Heart left ventricle (tissue), 16 donors: ENCODE measurements around the gene PPHLN1. TPM values are rescaled to one million over a fixed set of nuclear protein-coding genes. Genes with fewer than 3 reads are reported as not detected.

Source experiments
- ATAC-seq, 4 donors: fragments of 200-7000 bp; cut with Tn5 transposase; one replicate each; pipeline ENCODE4 v1.9.1; 2020 to 2022; ENCODE audit warnings: moderate library complexity in 4 of 4, mild to moderate bottlenecking in 3 of 4, moderate number of reproducible peaks in 1 of 4
- DNase-seq, 5 donors: peaks; one replicate each; pipeline ENCODE4 v3.0.0-alpha.2; 2020
- H3K27ac ChIP-seq, 12 donors: fragments of 200-600 bp; sonication (generic) in 4 of 12; one replicate each; pipeline versions ENCODE4 v1.5.0 to v1.8.0; 2016 to 2022; ENCODE audit warnings: mild to moderate bottlenecking in 2 of 12
- H3K27me3 ChIP-seq, 9 donors: fragments of 200-600 bp; sonication (generic) in 2 of 9; one replicate each; pipeline versions ENCODE4 v1.5.1 to v1.8.0; 2016 to 2022; ENCODE audit warnings: mild to moderate bottlenecking in 3 of 9
- H3K36me3 ChIP-seq, 9 donors: fragments of 200-600 bp; sonication (generic) in 2 of 9; one replicate each; pipeline versions ENCODE4 v1.5.0 to v1.8.0; 2018 to 2022; ENCODE audit warnings: mild to moderate bottlenecking in 2 of 9
- H3K4me1 ChIP-seq, 12 donors: fragments of 200-600 bp; sonication (generic) in 4 of 12; one replicate each; pipeline versions ENCODE4 v1.5.0 to v1.8.0; 2016 to 2022; ENCODE audit warnings: mild to moderate bottlenecking in 3 of 12
- H3K4me3 ChIP-seq, 12 donors: fragments of 200-600 bp; sonication (generic) in 4 of 12; one replicate each; pipeline versions ENCODE4 v1.5.0 to v1.8.0; 2017 to 2022; ENCODE audit warnings: mild to moderate bottlenecking in 9 of 12, moderate library complexity in 4 of 12
- H3K9me3 ChIP-seq, 12 donors: fragments of 200-600 bp; sonication (generic) in 4 of 12; one replicate each; pipeline versions ENCODE4 v1.5.0 to v1.8.0; 2016 to 2022; ENCODE audit warnings: mild to moderate bottlenecking in 1 of 12
- POLR2A ChIP-seq, 2 donors: fragments of 450-650 bp; IDR thresholded peaks; one replicate each; pipeline ENCODE4 v1.6.1; 2017; ENCODE audit warnings: antibody characterized with exemption in 2 of 2, mild to moderate bottlenecking in 2 of 2, moderate library complexity in 2 of 2
- WGBS, 4 donors: extraction: QIAGEN DNeasy Blood & Tissue Kit in 2 of 4; methylation state at CpG; one replicate each; pipeline versions ENCODE4 v1.1.5 to v1.1.7; 2013 to 2018; 5-methylcytosine and 5-hydroxymethylcytosine counted together
- intact Hi-C, 10 donors: fragments of 100-400 bp; cut with DNase I; formaldehyde crosslinking; loops; one replicate each; pipeline versions ENCODE4 v1.11.1 to v1.14.2; 2022
- polyA plus RNA-seq, 2 donors: library from polyadenylated mRNA; stranded (reverse); fragments of 200-250 nt; gene quantifications; one replicate each; pipeline ENCODE4 v1.2.3, GENCODE V29; 2013
- total RNA-seq, 9 donors: library from RNA; depleted of rRNA in 2 of 9; stranded (reverse); fragments of >200 nt in 2 of 9; fragmentation: NEBNext Ultra II Directional in 3 of 9; extraction: Animal tissue kit (Norgen Biotek cat#: 25700) in 3 of 9; gene quantifications; one replicate each; pipeline versions ENCODE4 v1.1.0 to v1.2.4, GENCODE V29; 2016 to 2023
- TF ChIP-seq, protein P1 (sequence below), 12 donors: fragments of 200-600 bp; sonication (generic) in 4 of 12; IDR thresholded peaks; one replicate each; pipeline versions ENCODE4 v1.5.0 to v1.8.0; 2018 to 2022; ENCODE audit warnings: antibody characterized with exemption in 12 of 12, mild to moderate bottlenecking in 5 of 12
- donor health status: ischemic (EF 13 %, LVEDD 7.1; RV severe dilation, severe dysfunction).
- donor health status: healthy with polysubstance abuse.
- donor health status: DM: no; HTN: yes; CAD: no.
- donor health status: DM: no; HTN: no; CAD: no.
- donor health status: ischemic (EF 25% LVEDD 6.9; RV normal size, moderate dysfunction).
- donor health status: ischemic (EF 25% LVEDD 5.7; RV mildly dilated, moderate dysfunction).
- donor health status: healthy.
- donor health status: DM: yes; HTN: yes; CAD: no.
- donor health status: ischemic (EF 35%, LVEDD 5.7; RV mildly dilated, moderate dysfunction).
- donor health status: nonischemic (EF 11% LVEDD 7.7; RV severe dilation, severe dysfunction).
- donor health status: DM: yes; HTN: yes; CAD: no.
- donor health status: PGD.
- donor health status: ischemic (EF 29% LVEDD 5.4; RV normal size, mild dysfunction).
- donor health status: nonischemic (EF 23%, LVEDD 6.1; RV moderate dilation, normal function).

The PPHLN1 gene
- total and polyA plus RNA-seq, 11 donors: 21.4 to 41.1 (median 35.6) TPM

GRCh38 chr12:42281278-42281677 lies 44.7 kb upstream of the PPHLN1 start:
- WGBS, 4 donors: 50 to 57% (median 53%) methylated on average over 3 of the region's 3 CpGs
- ATAC-seq: no peak
- Histone ChIP-seq H3K27ac (no peak overlapping the region), H3K27me3 (no peaks in the 10 kb centered on the region), H3K36me3 (no peaks in the 10 kb centered on the region), H3K9me3 (no peaks in the 10 kb centered on the region), H3K4me3 (no peak overlapping the region), H3K4me1 (peaks cover 0 to 7% (median 0%) of the 10 kb centered on the region in 12 donors)
- intact Hi-C loops: no loop called here
- TF ChIP-seq, protein P1, sequence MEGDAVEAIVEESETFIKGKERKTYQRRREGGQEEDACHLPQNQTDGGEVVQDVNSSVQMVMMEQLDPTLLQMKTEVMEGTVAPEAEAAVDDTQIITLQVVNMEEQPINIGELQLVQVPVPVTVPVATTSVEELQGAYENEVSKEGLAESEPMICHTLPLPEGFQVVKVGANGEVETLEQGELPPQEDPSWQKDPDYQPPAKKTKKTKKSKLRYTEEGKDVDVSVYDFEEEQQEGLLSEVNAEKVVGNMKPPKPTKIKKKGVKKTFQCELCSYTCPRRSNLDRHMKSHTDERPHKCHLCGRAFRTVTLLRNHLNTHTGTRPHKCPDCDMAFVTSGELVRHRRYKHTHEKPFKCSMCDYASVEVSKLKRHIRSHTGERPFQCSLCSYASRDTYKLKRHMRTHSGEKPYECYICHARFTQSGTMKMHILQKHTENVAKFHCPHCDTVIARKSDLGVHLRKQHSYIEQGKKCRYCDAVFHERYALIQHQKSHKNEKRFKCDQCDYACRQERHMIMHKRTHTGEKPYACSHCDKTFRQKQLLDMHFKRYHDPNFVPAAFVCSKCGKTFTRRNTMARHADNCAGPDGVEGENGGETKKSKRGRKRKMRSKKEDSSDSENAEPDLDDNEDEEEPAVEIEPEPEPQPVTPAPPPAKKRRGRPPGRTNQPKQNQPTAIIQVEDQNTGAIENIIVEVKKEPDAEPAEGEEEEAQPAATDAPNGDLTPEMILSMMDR (IDR thresholded peaks at IDR 0.05): no peak
- TF ChIP-seq POLR2A (IDR thresholded peaks at IDR 0.05): no peak
- no peak for DNase-seq

DNA sequence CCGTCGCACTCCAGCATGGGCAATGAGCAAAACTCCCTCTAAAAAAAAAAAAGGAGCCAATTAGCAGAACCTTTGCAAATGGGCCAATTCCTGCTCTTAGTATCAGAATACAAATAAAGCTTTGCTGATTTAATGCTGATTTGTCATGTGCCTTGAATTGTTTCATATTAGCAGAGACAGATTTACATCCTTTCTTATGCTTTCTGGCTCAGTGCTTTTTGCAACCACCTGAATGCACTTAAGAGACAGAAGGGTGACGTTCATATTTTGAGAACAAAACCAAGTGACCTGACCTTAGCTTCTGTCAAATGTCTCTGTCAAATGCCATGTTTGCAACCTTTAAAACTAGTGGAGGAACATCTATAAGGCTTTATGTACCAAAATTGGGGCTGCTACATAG lies 44.1 kb upstream of the PPHLN1 start:
- H3K27ac ChIP-seq: no peak overlapping the region
- intact Hi-C loops: no loop called here
- WGBS, 4 donors: 71 to 79% (median 75%) methylated on average over 3 of the region's 3 CpGs
- no peak for ATAC-seq
- H3K9me3 ChIP-seq: no peaks in the 10 kb centered on the region
- no peaks in the 10 kb centered on the region for H3K27me3 ChIP-seq
- peaks cover 0 to 7% (median 0%) of the 10 kb centered on the region in 12 donors for H3K4me1 ChIP-seq
- DNase-seq: no peak
- TF ChIP-seq, protein P1 (IDR thresholded peaks at IDR 0.05): no peak
- TF ChIP-seq POLR2A (IDR thresholded peaks at IDR 0.05): no peak
- no peaks in the 10 kb centered on the region for H3K36me3 ChIP-seq
- no peak overlapping the region for H3K4me3 ChIP-seq

- no peak for TF ChIP-seq POLR2A (IDR thresholded peaks at IDR 0.05)
- TF ChIP-seq, protein P1 (IDR thresholded peaks at IDR 0.05): no peak
- Histone ChIP-seq H3K9me3 (no peaks in the 10 kb centered on the region), H3K36me3 (no peaks in the 10 kb centered on the region), H3K27ac (no peak overlapping the region), H3K4me3 (no peak overlapping the region), H3K4me1 (peaks cover 0 to 7% (median 0%) of the 10 kb centered on the region in 12 donors), H3K27me3 (no peaks in the 10 kb centered on the region)
- intact Hi-C loops: no loop called here
- 42 to 62% (median 47%) methylated on average over 2 of the region's 2 CpGs for WGBS, 4 donors
- DNase-seq (no peak), ATAC-seq (peak in 1 of 4 donors; percentile 50)
These were observed 43.7 kb upstream of the PPHLN1 start for GRCh38 chr12:42282294-42282693.

GRCh38 chr12:42283739-42284138 lies 42.2 kb upstream of the PPHLN1 start:
- no peak for ATAC-seq
- TF ChIP-seq, protein P1 (IDR thresholded peaks at IDR 0.05): no peak
- no peak for TF ChIP-seq POLR2A (IDR thresholded peaks at IDR 0.05)
- Histone ChIP-seq H3K27ac (no peak overlapping the region), H3K9me3 (no peaks in the 10 kb centered on the region), H3K27me3 (no peaks in the 10 kb centered on the region), H3K4me1 (peaks cover 0 to 7% (median 0%) of the 10 kb centered on the region in 12 donors), H3K4me3 (no peak overlapping the region), H3K36me3 (no peaks in the 10 kb centered on the region)
- intact Hi-C loops: no loop called here
- DNase-seq: no peak
